Parathyroid adenoma (tissue), 2 donors: Measurements from ENCODE around the gene CACUL1.
"Not testable (repeated sequence)": the region's sequence is repeated elsewhere in the genome, so short reads cannot be mapped to it uniquely, and the experiment has no call there.

Source experiments
- H2AFZ ChIP-seq: fragments of 300-600 bp; sonication (generic); one replicate; pipeline ENCODE4 v1.7.0; 2017; ENCODE audit warnings: antibody characterized with exemption, mild to moderate bottlenecking
- H3K27ac ChIP-seq: fragments of 300-600 bp; sonication (generic); one replicate; pipeline ENCODE4 v1.7.0; 2017
- H3K27me3 ChIP-seq: fragments of 300-600 bp; sonication (generic); one replicate; pipeline ENCODE4 v1.7.0; 2017; ENCODE audit warnings: low read length; ENCODE audit not compliant: control insufficient read depth, insufficient read depth
- H3K36me3 ChIP-seq: fragments of 300-600 bp; sonication (generic); one replicate; pipeline ENCODE4 v1.7.0; 2017; ENCODE audit warnings: low read length; ENCODE audit not compliant: control insufficient read depth, insufficient read depth
- H3K4me1 ChIP-seq: fragments of 300-600 bp; sonication (generic); one replicate; pipeline ENCODE4 v1.7.0; 2017; ENCODE audit warnings: control low read depth
- H3K4me2 ChIP-seq: fragments of 300-600 bp; sonication (generic); one replicate; pipeline ENCODE4 v1.7.0; 2017; ENCODE audit warnings: low read length
- H3K4me3 ChIP-seq: fragments of 300-600 bp; sonication (generic); one replicate; pipeline ENCODE4 v1.7.0; 2017; ENCODE audit warnings: low read depth, low read length
- H3K79me2 ChIP-seq: fragments of 300-600 bp; sonication (generic); one replicate; pipeline ENCODE4 v1.7.0; 2017; ENCODE audit warnings: control low read depth
- H3K9ac ChIP-seq: fragments of 300-600 bp; sonication (generic); one replicate; pipeline ENCODE4 v1.7.0; 2017; ENCODE audit warnings: mild to moderate bottlenecking
- H3K9me3 ChIP-seq: fragments of 300-600 bp; sonication (generic); one replicate; pipeline ENCODE4 v1.7.0; 2017; ENCODE audit warnings: low read length; ENCODE audit not compliant: control insufficient read depth
- CTCF ChIP-seq: fragments of 300-600 bp; sonication (generic); IDR thresholded peaks from one replicate; pipeline ENCODE4 v1.7.0; 2017; ENCODE audit warnings: antibody characterized with exemption, mild to moderate bottlenecking
- donor health status: primary hyperparathyroidism.

Gene CACUL1

GRCh38 chr10:118790058-118790457 is 35.3 kb upstream of the CACUL1 start:
- Histone ChIP-seq H3K27ac (no peak overlapping the region), H3K4me1 (no peaks in the 10 kb centered on the region), H3K4me3 (no peak overlapping the region), H3K79me2 (no peaks in the 10 kb centered on the region), H3K9ac (no peak overlapping the region), H3K4me2 (no peak overlapping the region), H3K36me3 (no peaks in the 10 kb centered on the region), H2AFZ (no peak overlapping the region), H3K27me3 (no peaks in the 10 kb centered on the region), H3K9me3 (no peaks in the 10 kb centered on the region)
- TF ChIP-seq CTCF: no peak

GRCh38 chr10:118785551-118785950 is 30.8 kb upstream of the CACUL1 start:
- no peak overlapping the region for H3K9ac ChIP-seq
- no peak for TF ChIP-seq CTCF
- no peak overlapping the region for H2AFZ ChIP-seq
- no peaks in the 10 kb centered on the region for H3K4me1 ChIP-seq
- no peak overlapping the region for H3K4me2 ChIP-seq
- H3K9me3 ChIP-seq: no peaks in the 10 kb centered on the region
- H3K27me3 ChIP-seq: no peaks in the 10 kb centered on the region
- no peak overlapping the region for H3K27ac ChIP-seq
- H3K36me3 ChIP-seq: no peaks in the 10 kb centered on the region
- H3K79me2 ChIP-seq: no peaks in the 10 kb centered on the region
- no peak overlapping the region for H3K4me3 ChIP-seq

- no peak for TF ChIP-seq CTCF
- no peaks in the 10 kb centered on the region for H3K9me3 ChIP-seq
- no peak overlapping the region for H3K27ac ChIP-seq
- no peaks in the 10 kb centered on the region for H3K79me2 ChIP-seq
- no peak overlapping the region for H3K4me2 ChIP-seq
- no peaks in the 10 kb centered on the region for H3K36me3 ChIP-seq
- no peak overlapping the region for H2AFZ ChIP-seq
- no peak overlapping the region for H3K9ac ChIP-seq
- H3K4me3 ChIP-seq: no peak overlapping the region
- no peaks in the 10 kb centered on the region for H3K4me1 ChIP-seq
- no peaks in the 10 kb centered on the region for H3K27me3 ChIP-seq
Observed at GRCh38 chr10:118783776-118784545, 29.2 kb upstream of the CACUL1 start.

GRCh38 chr10:118782916-118783465 is 28.2 kb upstream of the CACUL1 start:
- not testable (repeated sequence) for H3K9ac ChIP-seq, H3K4me2 ChIP-seq, H2AFZ ChIP-seq, H3K27me3 ChIP-seq, H3K36me3 ChIP-seq, H3K4me3 ChIP-seq, H3K9me3 ChIP-seq, H3K79me2 ChIP-seq, H3K4me1 ChIP-seq, H3K27ac ChIP-seq

- TF ChIP-seq CTCF: no peak
- no peak overlapping the region for H3K4me3 ChIP-seq
- H3K27me3 ChIP-seq: no peaks in the 10 kb centered on the region
- no peak overlapping the region for H2AFZ ChIP-seq
- H3K4me2 ChIP-seq: no peak overlapping the region
- no peaks in the 10 kb centered on the region for H3K9me3 ChIP-seq
- no peaks in the 10 kb centered on the region for H3K4me1 ChIP-seq
- no peaks in the 10 kb centered on the region for H3K79me2 ChIP-seq
- H3K27ac ChIP-seq: no peak overlapping the region
- H3K36me3 ChIP-seq: no peaks in the 10 kb centered on the region
- no peak overlapping the region for H3K9ac ChIP-seq
Observed at GRCh38 chr10:118781541-118781940, 26.8 kb upstream of the CACUL1 start.
